ENCODE measurements around the gene MGMT.

MGMT gene

DNA sequence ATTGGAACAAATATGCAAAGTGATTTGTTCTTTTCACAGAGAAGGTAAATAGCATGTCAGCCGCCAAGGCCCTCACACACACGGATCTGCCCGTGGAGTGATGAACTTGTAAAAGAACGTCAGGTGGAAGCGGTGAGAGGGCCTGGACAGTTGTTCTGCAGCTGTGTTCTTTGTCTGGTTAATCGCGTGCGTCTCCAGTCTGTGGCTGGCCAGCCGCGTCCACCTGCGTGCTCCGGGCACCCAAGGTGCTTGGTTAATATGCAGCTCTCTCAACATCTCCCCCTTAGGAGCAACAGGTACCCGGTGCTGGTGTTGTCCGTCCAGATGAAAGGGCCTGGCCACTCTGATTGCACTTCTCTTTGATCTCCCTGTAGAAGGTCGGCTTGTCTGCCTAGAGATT is 162.9 kb downstream of the MGMT start:
- no peak for DNase-seq

DNA sequence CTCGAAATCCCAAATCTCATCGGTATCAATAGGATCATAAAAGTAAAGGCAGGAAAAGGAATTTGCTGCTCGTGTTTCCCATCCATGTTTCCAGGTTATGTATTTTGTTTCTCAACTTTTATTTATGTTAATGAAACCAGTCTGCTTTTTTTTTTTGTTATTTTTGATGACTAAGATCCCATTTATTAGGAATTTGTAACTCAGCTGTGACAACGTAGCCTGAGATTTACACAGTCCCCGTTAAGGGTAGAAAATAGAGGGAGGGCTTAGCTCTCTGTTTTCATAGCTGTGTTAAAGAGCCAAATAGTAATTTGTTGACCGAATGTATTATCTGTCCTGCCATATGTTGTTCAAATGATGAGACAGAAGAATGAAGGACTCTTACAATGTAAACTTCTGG is 164.0 kb downstream of the MGMT start:
- no peak for DNase-seq

GRCh38 chr10:129631870-129632623 is 165.0 kb downstream of the MGMT start:
- DNase-seq = no peak

DNA sequence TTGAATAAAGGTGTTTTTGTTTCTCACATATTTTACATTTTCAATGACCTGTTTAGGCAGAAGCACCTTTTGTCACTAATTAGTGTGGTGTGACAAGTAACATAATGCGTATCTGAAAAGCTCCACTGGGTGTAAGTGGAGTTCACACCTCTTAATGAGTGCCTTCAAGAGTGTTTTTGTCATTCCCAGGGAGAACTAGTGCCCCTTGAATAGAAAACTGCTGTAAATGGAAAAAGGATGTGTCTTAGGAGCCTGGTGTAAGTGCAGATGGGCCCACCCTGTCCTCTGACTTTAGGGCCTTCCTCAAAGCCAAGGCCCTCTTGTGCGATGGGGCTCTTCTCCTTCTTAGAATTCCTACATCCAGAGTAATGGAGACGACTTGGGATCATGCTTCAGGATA is 170.0 kb downstream of the MGMT start:
- DNase-seq = no peak

DNA sequence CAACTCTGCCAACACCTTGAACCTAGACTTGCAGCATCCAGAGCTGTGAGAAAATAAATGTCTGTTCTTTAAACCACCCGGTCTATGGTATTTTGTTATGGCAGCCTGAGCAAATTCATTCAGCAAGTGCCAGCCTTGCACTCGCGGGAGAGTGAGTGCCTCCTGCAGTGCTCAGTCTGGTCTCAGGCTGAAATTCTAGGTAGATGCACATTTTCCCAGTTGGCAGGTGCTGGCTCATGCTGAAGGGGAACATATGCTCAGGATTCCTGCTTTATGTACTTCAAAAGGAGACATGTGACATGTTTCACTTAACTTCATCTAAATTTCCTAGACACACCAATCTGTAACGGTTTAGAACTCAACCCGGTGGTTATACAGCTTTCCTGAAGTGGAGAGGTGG is 170.8 kb downstream of the MGMT start:
- DNase-seq = no peak

GRCh38 chr10:129641351-129641750 is 174.3 kb downstream of the MGMT start:
- DNase-seq = no peak

DNA sequence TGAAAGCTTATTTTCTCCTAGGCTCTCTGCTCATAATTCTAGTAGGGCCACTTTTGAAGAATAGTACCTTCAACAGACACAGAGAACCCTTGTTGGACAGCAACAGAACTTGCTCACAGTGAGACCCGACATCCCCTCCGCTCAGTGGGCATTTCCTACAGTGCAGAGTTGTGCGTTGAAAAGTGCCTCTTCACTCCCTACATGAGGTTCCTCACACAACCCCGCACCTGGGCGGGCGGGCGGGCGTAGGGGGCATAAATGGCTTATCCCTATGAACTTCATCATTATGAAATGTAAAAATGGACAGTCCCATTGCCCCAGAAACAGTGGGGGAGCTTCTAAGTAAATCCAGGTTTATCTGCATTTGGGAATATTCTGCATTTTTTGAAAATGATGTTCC is 174.9 kb downstream of the MGMT start:
- no peak for DNase-seq

- no peak for DNase-seq
Measured at GRCh38 chr10:129642427-129642826, 175.4 kb downstream of the MGMT start.

- no peak for DNase-seq
Measured at GRCh38 chr10:129643266-129643665, 176.2 kb downstream of the MGMT start.

DNA sequence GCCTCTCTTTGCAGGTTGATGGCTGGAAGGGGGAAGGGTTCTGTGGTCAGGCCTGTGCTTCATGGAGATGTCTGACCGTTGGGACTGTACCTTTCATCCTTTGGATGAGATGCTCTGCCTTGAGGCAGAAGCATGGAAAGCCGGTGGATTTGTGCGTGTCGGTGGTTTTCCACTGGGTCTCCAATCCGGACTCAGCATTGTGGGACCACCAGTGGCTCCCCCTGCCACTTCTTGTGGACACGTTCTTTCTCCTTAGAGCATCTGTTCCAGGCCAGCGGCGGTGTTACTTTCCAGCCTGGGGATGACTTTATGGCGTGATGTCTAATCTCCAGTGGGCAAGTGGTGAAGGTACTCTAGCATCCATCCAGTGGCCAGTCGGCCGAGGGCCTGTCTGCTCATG is 178.4 kb downstream of the MGMT start:
- DNase-seq = no peak

DNA sequence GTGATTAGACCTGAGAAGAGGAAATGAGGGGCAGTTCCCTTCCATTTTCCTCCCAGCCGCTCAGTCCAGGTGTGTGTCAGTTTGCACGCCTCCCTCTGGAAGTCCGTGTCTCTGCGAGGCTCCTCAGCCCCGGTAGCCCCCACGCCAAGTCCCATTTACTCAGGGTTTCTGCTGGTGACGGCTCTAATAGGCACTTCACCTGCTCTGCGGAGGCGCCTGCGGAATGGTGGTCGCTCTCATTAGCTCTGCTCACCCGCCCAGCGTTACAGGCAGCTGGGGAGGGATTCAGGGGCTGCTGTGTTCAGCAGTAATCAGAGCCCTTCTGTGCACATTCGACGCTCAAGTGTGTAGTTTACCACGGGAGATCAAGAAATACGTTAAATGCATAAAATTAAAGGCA is 179.9 kb downstream of the MGMT start:
- no peak for DNase-seq

DNA sequence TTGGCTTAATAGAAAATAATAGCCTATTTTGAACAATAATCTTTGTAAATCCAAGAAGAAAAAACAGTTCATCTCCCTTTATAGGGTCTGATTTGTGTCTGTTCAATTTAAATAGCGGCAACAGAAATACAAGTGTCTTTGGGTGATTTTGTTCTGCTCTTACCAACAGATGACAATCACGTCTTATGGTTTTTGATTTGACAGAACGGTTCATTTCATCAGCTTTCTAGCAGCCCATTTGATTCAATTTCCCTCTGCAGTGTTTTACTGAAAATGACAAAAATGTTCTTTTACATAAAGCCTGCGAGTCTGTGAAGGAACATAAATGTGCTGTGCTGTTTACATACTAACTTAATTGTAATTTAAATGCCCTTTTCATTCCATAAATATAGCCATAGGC is 180.5 kb downstream of the MGMT start:
- no peak for DNase-seq

DNA sequence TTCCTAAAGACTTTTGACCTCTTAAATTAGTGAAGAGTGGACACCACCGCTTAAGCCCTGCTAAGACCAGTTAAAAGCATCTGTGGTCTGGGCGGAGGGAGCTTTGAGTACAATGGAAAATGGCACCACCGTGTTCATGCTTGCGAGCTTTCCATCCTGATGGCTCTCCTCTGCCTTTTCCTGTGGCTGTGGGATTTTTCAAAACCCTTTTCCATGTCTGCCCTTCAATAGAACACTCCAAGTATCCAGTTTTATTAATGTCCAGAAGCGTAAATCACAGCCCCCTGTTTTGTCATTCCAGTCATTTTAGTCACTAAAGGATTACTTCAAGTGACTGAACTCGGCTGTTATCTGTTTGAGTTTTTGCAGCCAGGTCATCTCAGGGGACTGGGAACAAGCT is 181.8 kb downstream of the MGMT start:
- DNase-seq = no peak

DNA sequence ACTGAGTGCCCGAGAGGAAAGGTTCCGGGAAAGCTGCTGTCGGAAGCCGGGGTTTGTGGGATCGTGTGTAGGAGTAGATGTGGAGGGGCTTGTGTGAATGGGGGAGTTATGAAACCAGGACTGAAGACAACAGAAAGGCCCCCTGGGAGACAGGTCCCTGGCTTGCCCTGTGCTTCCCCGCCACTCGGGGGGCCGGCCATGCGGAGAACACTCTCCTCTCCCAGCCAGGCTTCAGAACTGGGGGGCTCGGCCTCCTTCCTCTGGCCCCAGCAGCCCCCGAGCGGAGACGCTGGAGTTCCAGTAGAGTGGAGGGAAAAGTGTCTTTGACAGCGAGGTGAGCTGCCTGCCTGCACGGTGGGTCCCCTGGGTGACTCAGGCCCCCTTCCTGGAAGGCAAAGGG is 185.0 kb downstream of the MGMT start:
- no peak for DNase-seq

DNA sequence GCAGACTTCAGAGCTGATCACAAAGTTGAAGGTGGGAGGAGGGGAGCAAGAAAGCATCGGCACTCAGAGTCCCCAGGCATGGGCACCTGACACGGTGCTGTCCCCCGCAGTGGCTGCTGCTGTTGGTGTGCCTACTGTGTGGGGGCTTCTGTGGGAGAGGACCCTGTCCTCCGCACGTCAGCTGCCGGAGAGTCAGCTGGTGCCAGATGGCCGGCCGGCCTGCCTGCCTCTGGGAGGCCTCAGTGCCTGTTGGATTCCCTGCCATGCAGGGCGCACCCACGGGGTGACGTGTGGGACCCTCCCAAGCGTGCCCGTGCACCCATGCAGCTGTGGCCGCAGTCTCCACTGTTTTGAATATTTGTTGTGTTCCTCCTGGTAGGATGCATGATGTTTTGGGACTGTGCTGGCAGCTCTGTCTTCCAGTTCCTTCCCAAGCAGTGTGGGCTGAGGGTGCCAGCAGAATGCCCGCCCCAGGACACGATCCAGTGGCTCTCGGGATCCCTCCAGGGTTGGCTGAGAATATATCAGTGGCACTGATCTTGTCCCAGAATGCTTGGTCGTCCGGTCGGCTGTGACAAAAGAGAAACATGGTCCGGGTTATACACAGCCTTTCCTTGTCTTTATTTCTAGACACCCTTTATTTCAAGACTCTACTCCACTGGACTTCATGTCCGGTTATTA is 185.6 kb downstream of the MGMT start:
- no peak for DNase-seq

DNA sequence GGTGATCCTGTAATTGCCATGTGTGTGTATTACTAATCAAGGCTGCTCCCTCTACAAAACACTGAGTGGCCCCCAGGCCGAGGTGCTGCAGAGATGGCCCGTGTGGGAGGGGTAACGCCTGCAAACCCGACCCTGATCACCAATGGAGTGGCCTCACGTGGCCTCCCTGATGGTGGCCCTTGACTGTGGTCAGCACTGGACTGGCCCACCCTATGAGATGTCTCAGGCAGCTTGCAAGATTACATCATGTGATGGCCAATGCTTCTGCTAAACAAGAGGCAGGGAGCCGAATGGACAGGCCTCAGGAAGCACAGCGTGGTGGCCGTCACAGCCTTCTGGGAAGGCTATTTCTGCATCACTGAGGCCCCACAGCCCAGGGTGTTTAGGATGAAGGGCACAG is 186.4 kb downstream of the MGMT start:
- no peak for DNase-seq

GRCh38 chr10:129653861-129654260 is 186.8 kb downstream of the MGMT start:
- DNase-seq = no peak

DNA sequence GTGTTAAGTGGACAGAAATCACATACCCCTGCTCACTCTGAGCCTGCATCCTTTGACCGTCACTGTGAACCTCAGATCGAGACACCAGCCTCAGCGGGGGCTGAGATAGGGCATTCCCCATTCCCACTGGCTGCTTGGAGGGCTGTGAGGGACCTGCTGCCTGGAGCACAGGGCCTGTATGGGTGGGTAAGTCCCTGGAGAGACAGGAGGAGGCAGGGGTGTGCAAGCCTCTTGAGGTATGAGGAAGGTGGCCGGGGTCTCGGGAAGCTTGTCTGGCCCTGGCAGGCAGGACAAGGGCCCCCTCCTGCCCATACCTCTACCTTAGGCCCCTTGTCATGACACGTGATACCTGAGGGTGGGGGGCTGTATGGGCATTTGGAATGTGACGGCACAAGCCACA is 187.4 kb downstream of the MGMT start:
- no peak for DNase-seq

DNA sequence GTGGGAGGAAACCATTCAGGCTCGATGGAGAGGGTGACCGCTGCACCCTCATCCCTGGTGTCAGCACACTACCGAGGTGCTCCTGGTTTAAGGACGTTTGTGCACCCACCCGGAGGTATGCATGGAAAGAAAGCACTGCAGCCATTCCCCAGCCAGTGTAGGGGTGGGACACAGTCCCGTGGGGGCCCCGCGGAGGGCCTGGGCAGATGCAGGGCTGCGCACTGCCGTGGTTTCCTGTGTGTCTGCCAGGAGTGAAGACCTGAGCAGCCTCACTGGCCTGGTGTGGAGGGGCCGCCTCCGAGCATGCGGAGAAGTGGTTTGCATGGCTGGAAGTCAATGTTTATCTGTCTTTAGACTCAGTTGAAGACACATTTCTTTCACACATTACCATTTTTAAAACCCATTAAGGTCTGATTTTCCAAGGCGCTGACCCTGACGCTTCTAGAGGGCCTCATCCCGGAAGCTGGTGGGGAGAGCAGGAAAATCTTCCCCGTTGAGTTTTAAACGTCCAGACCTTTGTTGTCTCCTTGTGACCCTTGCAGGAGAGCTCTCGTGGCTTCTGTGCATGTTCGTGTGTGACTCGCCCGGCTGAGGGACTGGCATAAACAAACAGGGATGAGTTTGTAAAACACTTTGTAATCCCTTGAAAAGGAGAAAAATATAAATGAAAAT is 188.1 kb downstream of the MGMT start:
- DNase-seq = no peak

GRCh38 chr10:129655679-129656031 is 188.6 kb downstream of the MGMT start:
- DNase-seq = no peak

DNA sequence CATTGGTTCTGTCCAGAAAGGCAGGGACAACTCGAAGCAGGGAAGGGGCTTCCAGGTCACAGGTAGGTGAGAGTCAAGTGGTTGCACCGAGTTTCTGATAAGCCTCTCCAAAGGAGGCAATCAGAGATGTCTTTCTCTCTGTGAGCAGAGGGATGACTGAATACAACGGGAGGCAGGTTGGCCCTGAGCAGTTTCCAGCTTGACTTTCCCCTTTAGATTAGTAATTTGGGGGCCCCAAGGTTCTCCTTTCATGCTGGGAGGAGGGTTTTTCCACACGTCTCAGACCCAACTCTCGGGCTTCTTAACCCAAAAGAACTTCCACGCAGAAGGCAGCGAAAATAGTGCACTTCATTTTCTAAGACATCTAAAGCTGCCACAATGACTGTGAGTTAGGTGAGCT is 189.6 kb downstream of the MGMT start:
- no peak for DNase-seq

- DNase-seq = no peak
Measured at GRCh38 chr10:129657297-129658017, 190.4 kb downstream of the MGMT start.

GRCh38 chr10:129658376-129659072 is 191.5 kb downstream of the MGMT start:
- no peak for DNase-seq

All from CD4-positive, alpha-beta T cell treated with Interleukin-17A for 1 hour (primary cell).